K562 (cell line): Measurements from ENCODE around the gene ZNF563. TPM values are rescaled to one million over a fixed set of nuclear protein-coding genes. Genes with fewer than 3 reads are reported as not detected.

Experiments
- CAMTA2 ChIP-seq: fragments of 250-450 bp; sonication (Bioruptor Pico); conservative IDR thresholded peaks from 2 replicates; pipeline ENCODE4 v1.5.1; 2022
- DPF2 ChIP-seq: fragments of 450-650 bp; IDR thresholded peaks from 2 replicates; pipeline ENCODE4 v1.6.1; 2016
- MXI1 ChIP-seq: IDR thresholded peaks from 2 replicates; pipeline ENCODE4 v1.6.1; 2011; ENCODE audit warnings: low read depth, mild to moderate bottlenecking, improper control_type of control experiment, low read length
- POLR2H ChIP-seq: IDR thresholded peaks from 2 replicates; pipeline ENCODE4 v1.6.1; 2016; ENCODE audit warnings: missing genetic modification characterization, low read depth, mild to moderate bottlenecking, control low read depth, missing compliant biosample characterization, moderate library complexity
- TEAD2 ChIP-seq: fragments of 450-650 bp; IDR thresholded peaks from 2 replicates; pipeline ENCODE4 v1.6.1; 2016; ENCODE audit warnings: missing genetic modification characterization, control low read depth, missing compliant biosample characterization
- U2AF1 ChIP-seq: fragments of 200-400 bp; formaldehyde crosslinking; optimal IDR thresholded peaks from 2 replicates; pipeline ENCODE3; 2017; ENCODE audit warnings: mild to moderate bottlenecking, low read depth, low read length, moderate library complexity
- ZC3H11A ChIP-seq: IDR thresholded peaks from 2 replicates; pipeline ENCODE4 v1.6.1; 2012; ENCODE audit warnings: low read depth, low read length, improper control_type of control experiment
- ZNF23 ChIP-seq: fragments of 250-450 bp; sonication (Bioruptor Pico); IDR thresholded peaks from 2 replicates; pipeline ENCODE4 v1.4.0; 2020; ENCODE audit warnings: mild to moderate bottlenecking
- ZNF282 ChIP-seq: sonication (generic); formaldehyde crosslinking; IDR thresholded peaks from 2 replicates; pipeline ENCODE4 v1.8.1; 2023; ENCODE audit warnings: missing genetic modification reagents
- ZNF436 ChIP-seq: fragments of 250-450, 450-650 bp; sonication (Bioruptor Pico); formaldehyde crosslinking; IDR thresholded peaks from 2 replicates; pipeline ENCODE4 v1.7.0; 2020; ENCODE audit warnings: mild to moderate bottlenecking
- ZNF551 ChIP-seq: fragments of 250-450 bp; sonication (Bioruptor Pico); IDR thresholded peaks from 2 replicates; pipeline ENCODE4 v1.5.0; 2021; ENCODE audit warnings: mild to moderate bottlenecking, moderate library complexity
- polyA plus RNA-seq, 8 experiments: library from polyadenylated mRNA; depleted of rRNA in 4 of 8; stranded (reverse) in 5 of 8; unstranded in 3 of 8; fragments of >200 nt; fragmentation: Nextera tagmentation in 2 of 8; fragmentation: Illumina TruSeq in 1 of 8; extraction: Ambion mirVana in 2 of 8; extraction: Trizol in 1 of 8; gene quantifications; 2 replicates each; pipeline versions ENCODE4 v1.2.1 to v1.2.3, GENCODE V29; 2011 to 2014; ENCODE audit warnings: inconsistent platforms in 1 of 8, missing spikeins in 1 of 8
- total RNA-seq, 7 experiments: library from RNA; depleted of rRNA in 6 of 7; stranded (reverse); fragments of >200 nt in 6 of 7; fragmentation: Illumina TruSeq in 2 of 7; extraction: Trizol in 2 of 7; gene quantifications; 2 replicates each; pipeline versions ENCODE4 v1.2.1 to v1.2.3, GENCODE V29; 2011 to 2021; ENCODE audit warnings: low replicate concordance in 1 of 7
- TF ChIP-seq, protein P1 (sequence below): sonication (generic); formaldehyde crosslinking; IDR thresholded peaks from 2 replicates; pipeline ENCODE4 v1.8.1; 2023; ENCODE audit warnings: missing genetic modification reagents, mild to moderate bottlenecking, borderline replicate concordance
- TF ChIP-seq, protein P2 (sequence below), 2 experiments: IDR thresholded peaks; 2 replicates each; pipeline ENCODE4 v1.6.1; 2012; ENCODE audit warnings: improper control_type of control experiment in 2 of 2, low read depth in 2 of 2, low read length in 2 of 2, borderline replicate concordance in 1 of 2

ZNF563 gene
- total and polyA plus RNA-seq, 9 of the 15 experiments (the other 6 are each of a cell fraction or from before 2014, with no cell fraction given), result 0.37 to 2.9 (median 0.74) TPM

DNA sequence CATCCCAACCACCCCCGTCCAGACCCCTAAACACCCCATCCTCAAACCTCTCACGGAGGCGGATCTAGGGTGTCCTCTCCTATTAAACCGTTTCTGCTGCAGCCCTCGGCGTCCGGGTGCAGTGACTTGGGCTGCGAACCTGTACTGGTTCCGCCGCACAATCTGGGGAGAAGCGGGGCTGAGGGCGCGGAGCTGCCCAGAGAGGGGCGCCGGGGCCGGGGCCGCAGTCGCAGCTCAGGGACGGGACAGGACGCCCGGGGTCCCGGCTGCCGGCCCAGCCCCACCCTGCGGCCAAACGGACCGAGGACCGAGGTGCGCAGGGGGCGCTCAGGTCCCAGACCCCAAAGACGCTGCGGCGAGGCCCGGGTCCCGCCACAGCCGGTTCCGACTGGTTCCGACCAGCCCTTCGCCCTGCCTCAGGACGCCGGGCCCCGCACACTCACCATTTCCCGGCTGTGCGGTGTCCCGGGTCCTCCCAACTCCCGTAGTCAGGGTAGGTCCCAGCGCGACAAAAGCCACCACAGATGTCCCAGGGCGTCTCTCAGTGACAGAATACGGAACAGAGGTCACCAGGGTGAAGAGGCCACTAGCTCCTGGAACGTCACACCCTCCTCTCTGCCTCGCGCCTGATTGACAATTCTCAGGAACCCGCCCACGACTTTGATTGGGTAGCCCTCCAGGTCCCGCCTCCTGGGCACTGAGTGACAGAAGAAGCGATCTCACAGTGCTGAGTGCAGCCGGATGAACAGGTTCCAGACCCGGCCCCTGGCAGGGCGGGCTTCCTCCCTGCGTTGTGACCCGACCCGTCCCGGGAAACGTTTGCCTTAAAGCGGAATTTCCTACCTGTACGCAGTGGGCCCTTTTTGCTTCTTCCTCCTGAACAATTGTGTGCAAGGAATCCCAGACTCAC, 38.9 kb downstream of the ZNF563 start, which contains the start of gene ZNF44 (continued):
- no peak for TF ChIP-seq U2AF1
- TF ChIP-seq ZNF23, result no peak
- TF ChIP-seq ZC3H11A, result no peak
- TF ChIP-seq POLR2H (tag), result no peak
- no peak for TF ChIP-seq TEAD2 (tag)
- TF ChIP-seq CAMTA2 (CRISPR knock-in tag), result no peak
- no peak for TF ChIP-seq ZNF436 (CRISPR knock-in tag)
- TF ChIP-seq, protein P1, sequence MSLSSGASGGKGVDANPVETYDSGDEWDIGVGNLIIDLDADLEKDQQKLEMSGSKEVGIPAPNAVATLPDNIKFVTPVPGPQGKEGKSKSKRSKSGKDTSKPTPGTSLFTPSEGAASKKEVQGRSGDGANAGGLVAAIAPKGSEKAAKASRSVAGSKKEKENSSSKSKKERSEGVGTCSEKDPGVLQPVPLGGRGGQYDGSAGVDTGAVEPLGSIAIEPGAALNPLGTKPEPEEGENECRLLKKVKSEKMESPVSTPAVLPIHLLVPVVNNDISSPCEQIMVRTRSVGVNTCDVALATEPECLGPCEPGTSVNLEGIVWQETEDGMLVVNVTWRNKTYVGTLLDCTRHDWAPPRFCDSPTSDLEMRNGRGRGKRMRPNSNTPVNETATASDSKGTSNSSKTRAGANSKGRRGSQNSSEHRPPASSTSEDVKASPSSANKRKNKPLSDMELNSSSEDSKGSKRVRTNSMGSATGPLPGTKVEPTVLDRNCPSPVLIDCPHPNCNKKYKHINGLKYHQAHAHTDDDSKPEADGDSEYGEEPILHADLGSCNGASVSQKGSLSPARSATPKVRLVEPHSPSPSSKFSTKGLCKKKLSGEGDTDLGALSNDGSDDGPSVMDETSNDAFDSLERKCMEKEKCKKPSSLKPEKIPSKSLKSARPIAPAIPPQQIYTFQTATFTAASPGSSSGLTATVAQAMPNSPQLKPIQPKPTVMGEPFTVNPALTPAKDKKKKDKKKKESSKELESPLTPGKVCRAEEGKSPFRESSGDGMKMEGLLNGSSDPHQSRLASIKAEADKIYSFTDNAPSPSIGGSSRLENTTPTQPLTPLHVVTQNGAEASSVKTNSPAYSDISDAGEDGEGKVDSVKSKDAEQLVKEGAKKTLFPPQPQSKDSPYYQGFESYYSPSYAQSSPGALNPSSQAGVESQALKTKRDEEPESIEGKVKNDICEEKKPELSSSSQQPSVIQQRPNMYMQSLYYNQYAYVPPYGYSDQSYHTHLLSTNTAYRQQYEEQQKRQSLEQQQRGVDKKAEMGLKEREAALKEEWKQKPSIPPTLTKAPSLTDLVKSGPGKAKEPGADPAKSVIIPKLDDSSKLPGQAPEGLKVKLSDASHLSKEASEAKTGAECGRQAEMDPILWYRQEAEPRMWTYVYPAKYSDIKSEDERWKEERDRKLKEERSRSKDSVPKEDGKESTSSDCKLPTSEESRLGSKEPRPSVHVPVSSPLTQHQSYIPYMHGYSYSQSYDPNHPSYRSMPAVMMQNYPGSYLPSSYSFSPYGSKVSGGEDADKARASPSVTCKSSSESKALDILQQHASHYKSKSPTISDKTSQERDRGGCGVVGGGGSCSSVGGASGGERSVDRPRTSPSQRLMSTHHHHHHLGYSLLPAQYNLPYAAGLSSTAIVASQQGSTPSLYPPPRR, result no peak
- TF ChIP-seq ZNF551 (CRISPR knock-in tag), result no peak
- TF ChIP-seq, protein P2, sequence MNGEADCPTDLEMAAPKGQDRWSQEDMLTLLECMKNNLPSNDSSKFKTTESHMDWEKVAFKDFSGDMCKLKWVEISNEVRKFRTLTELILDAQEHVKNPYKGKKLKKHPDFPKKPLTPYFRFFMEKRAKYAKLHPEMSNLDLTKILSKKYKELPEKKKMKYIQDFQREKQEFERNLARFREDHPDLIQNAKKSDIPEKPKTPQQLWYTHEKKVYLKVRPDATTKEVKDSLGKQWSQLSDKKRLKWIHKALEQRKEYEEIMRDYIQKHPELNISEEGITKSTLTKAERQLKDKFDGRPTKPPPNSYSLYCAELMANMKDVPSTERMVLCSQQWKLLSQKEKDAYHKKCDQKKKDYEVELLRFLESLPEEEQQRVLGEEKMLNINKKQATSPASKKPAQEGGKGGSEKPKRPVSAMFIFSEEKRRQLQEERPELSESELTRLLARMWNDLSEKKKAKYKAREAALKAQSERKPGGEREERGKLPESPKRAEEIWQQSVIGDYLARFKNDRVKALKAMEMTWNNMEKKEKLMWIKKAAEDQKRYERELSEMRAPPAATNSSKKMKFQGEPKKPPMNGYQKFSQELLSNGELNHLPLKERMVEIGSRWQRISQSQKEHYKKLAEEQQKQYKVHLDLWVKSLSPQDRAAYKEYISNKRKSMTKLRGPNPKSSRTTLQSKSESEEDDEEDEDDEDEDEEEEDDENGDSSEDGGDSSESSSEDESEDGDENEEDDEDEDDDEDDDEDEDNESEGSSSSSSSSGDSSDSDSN (IDR thresholded peaks at IDR 0.05; ENCODE audit: borderline replicate concordance in 1 of 2, low read depth in 2 of 2, low read length in 2 of 2), result 0 out of 4 replicates have a peak, but pooled peaks of 1 of the 2 experiments have one; percentile 2
- no peak for TF ChIP-seq MXI1
- TF ChIP-seq DPF2, result 0 out of 2 replicates have a peak, but pooled peaks have one; percentile 8
- no peak for TF ChIP-seq ZNF282
- TF ChIP-seq, all 486 proteins: peak for 89
